ENCODE data around the gene STK17A.
"Not testable (repeated sequence)": the region's sequence is repeated elsewhere in the genome, so short reads cannot be mapped to it uniquely, and the experiment has no call there.

STK17A gene

DNA sequence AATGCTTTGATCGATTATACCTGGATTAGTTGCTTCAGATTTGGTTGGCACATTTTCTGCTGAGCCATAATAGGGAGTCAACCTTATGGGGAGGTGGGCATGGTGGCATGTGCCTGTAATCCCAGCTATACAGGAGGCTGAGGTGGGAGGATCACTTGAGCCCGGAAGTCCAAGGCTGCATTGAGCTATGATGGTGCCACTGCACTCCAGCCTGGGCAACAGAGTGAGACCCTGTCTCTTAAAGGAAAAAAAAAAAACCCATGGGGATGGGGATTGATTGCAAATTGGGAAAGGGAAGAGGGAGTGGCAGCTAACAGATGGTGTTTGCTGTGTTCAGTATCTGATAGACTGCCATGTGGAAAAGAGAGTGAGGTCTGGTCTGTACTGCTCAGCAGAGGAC, 11.1 kb downstream of the STK17A start:
- Histone ChIP-seq H3K4me3 (no peak overlapping the region), H3K27ac (no peak overlapping the region), H3K36me3 (ENCODE audit: insufficient read depth, low read length) (no peaks in the 10 kb centered on the region), H3K9ac (ENCODE audit: insufficient read length) (no peak overlapping the region), H3K9me3 (ENCODE audit: low read depth, low read length) (no peaks in the 10 kb centered on the region)
- TF ChIP-seq POLR2AphosphoS5 (IDR thresholded peaks at IDR 0.05; ENCODE audit: borderline replicate concordance, low read depth, low read length) (no peak), FOXP2 (optimal IDR thresholded peaks at IDR 0.05; ENCODE audit: control extremely low read depth, extremely low read length, insufficient read depth) (no peak), EZH2 (IDR thresholded peaks at IDR 0.05) (no peak)
- DNase-seq (ENCODE audit: low read depth, low spot score), result no peak

DNA sequence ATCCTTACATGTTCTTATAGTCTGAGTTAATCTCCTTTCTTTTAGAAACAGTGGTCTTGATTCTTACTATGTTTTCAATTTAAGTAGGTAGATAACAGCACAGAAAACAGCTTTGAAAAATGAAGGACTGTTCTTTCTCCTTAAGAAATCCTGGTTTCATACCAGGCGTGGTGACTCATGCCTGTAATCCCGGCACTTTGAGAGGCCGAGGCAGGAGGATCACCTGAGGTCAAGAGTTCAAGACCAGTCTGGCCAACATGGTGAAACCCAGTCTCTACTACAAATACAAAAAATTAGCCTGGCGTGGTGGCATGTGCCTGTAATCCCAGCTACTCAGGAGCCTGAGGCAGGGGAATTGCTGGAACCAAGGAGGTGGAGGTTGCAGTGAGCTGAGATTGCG, 13.5 kb downstream of the STK17A start:
- not testable (repeated sequence) for H3K27ac ChIP-seq; H3K9ac ChIP-seq (ENCODE audit: insufficient read length); DNase-seq (ENCODE audit: low read depth, low spot score); H3K36me3 ChIP-seq (ENCODE audit: insufficient read depth, low read length); H3K9me3 ChIP-seq (ENCODE audit: low read depth, low read length); H3K4me3 ChIP-seq

- DNase-seq (ENCODE audit: low read depth, low spot score), result no peak
- H3K36me3 ChIP-seq (ENCODE audit: insufficient read depth, low read length), result no peaks in the 10 kb centered on the region
- no peak overlapping the region for H3K9ac ChIP-seq (ENCODE audit: insufficient read length)
- no peak overlapping the region for H3K27ac ChIP-seq
- no peaks in the 10 kb centered on the region for H3K9me3 ChIP-seq (ENCODE audit: low read depth, low read length)
- TF ChIP-seq POLR2AphosphoS5 (IDR thresholded peaks at IDR 0.05; ENCODE audit: borderline replicate concordance, low read depth, low read length), result no peak
- no peak for TF ChIP-seq EZH2 (IDR thresholded peaks at IDR 0.05)
- TF ChIP-seq FOXP2 (optimal IDR thresholded peaks at IDR 0.05; ENCODE audit: control extremely low read depth, extremely low read length, insufficient read depth), result no peak
- no peak overlapping the region for H3K4me3 ChIP-seq
Observed at GRCh38 chr7:43600056-43600455, 17.1 kb downstream of the STK17A start.

GRCh38 chr7:43602256-43602655, 19.3 kb downstream of the STK17A start:
- Histone ChIP-seq H3K27ac (no peak overlapping the region), H3K9me3 (ENCODE audit: low read depth, low read length) (no peaks in the 10 kb centered on the region), H3K9ac (ENCODE audit: insufficient read length) (no peak overlapping the region), H3K36me3 (ENCODE audit: insufficient read depth, low read length) (no peaks in the 10 kb centered on the region; the same call in 1 of the 2 replicates), H3K4me3 (no peak overlapping the region)
- TF ChIP-seq POLR2AphosphoS5 (IDR thresholded peaks at IDR 0.05; ENCODE audit: borderline replicate concordance, low read depth, low read length) (no peak), FOXP2 (optimal IDR thresholded peaks at IDR 0.05; ENCODE audit: control extremely low read depth, extremely low read length, insufficient read depth) (no peak), EZH2 (IDR thresholded peaks at IDR 0.05) (no peak)
- no peak for DNase-seq (ENCODE audit: low read depth, low spot score)

DNA sequence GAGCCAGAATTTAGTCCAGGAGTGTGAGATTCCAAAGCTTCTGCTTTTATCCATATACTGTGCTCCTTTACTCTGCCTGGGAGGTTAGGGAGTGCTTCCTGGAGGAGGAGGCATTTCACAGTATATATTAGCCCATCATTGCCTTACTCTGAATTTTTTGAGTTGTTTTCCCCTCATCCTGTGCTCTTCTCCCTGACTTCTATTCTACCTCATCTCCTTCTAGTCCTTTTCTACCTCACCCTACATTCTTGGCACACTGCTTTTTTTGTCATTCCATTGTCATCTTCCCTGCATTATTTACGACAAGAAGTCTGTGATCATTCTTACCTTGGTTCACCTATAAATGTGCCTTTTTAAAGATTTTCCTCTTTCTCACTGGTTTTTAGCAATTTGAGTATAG, 21.3 kb downstream of the STK17A start:
- peaks cover 2% of the 10 kb centered on the region; the same call in 1 of the 2 replicates for H3K36me3 ChIP-seq (ENCODE audit: insufficient read depth, low read length)
- no peaks in the 10 kb centered on the region for H3K9me3 ChIP-seq (ENCODE audit: low read depth, low read length)
- TF ChIP-seq EZH2 (IDR thresholded peaks at IDR 0.05) (no peak), POLR2AphosphoS5 (IDR thresholded peaks at IDR 0.05; ENCODE audit: borderline replicate concordance, low read depth, low read length) (no peak), FOXP2 (optimal IDR thresholded peaks at IDR 0.05; ENCODE audit: control extremely low read depth, extremely low read length, insufficient read depth) (no peak)
- no peak overlapping the region for H3K27ac ChIP-seq
- no peak overlapping the region for H3K4me3 ChIP-seq
- H3K9ac ChIP-seq (ENCODE audit: insufficient read length), result no peak overlapping the region
- no peak for DNase-seq (ENCODE audit: low read depth, low spot score)

DNA sequence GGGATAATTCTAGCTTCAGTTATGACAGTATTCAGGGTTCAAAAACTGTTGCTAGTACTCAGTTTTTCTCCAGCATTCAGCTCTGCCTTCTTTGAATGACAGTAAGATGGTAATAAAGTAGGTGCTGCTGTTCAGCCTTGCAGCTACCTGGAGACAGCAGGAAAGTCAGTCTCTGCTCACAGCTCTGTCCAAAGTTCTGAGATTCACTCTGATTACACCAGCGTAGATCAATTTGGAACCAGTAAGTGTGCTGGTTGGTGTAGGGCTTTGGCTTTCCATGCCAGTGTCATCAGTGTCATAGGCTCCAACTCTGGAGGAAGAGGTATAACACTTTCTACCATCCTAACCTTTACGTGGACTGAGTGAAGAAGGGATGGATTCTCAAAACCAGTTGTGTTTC, 26.2 kb downstream of the STK17A start:
- Histone ChIP-seq H3K27ac (no peak overlapping the region), H3K9ac (ENCODE audit: insufficient read length) (no peak overlapping the region), H3K4me3 (no peak overlapping the region), H3K36me3 (ENCODE audit: insufficient read depth, low read length) (peaks cover 8% of the 10 kb centered on the region; the same call in 1 of the 2 replicates), H3K9me3 (ENCODE audit: low read depth, low read length) (no peaks in the 10 kb centered on the region)
- DNase-seq (ENCODE audit: low read depth, low spot score), result no peak
- TF ChIP-seq POLR2AphosphoS5 (IDR thresholded peaks at IDR 0.05; ENCODE audit: borderline replicate concordance, low read depth, low read length) (no peak), EZH2 (IDR thresholded peaks at IDR 0.05) (no peak), FOXP2 (optimal IDR thresholded peaks at IDR 0.05; ENCODE audit: control extremely low read depth, extremely low read length, insufficient read depth) (no peak)

GRCh38 chr7:43612128-43612527, 29.2 kb downstream of the STK17A start:
- Histone ChIP-seq H3K9me3 (ENCODE audit: low read depth, low read length) (no peaks in the 10 kb centered on the region), H3K36me3 (ENCODE audit: insufficient read depth, low read length) (0 out of 2 replicates have a peak, but pooled peaks cover 8% of the 10 kb centered on the region), H3K27ac (no peak overlapping the region), H3K4me3 (no peak overlapping the region), H3K9ac (ENCODE audit: insufficient read length) (no peak overlapping the region)
- TF ChIP-seq FOXP2 (optimal IDR thresholded peaks at IDR 0.05; ENCODE audit: control extremely low read depth, extremely low read length, insufficient read depth) (no peak), EZH2 (IDR thresholded peaks at IDR 0.05) (no peak), POLR2AphosphoS5 (IDR thresholded peaks at IDR 0.05; ENCODE audit: borderline replicate concordance, low read depth, low read length) (no peak)
- no peak for DNase-seq (ENCODE audit: low read depth, low spot score)

DNA sequence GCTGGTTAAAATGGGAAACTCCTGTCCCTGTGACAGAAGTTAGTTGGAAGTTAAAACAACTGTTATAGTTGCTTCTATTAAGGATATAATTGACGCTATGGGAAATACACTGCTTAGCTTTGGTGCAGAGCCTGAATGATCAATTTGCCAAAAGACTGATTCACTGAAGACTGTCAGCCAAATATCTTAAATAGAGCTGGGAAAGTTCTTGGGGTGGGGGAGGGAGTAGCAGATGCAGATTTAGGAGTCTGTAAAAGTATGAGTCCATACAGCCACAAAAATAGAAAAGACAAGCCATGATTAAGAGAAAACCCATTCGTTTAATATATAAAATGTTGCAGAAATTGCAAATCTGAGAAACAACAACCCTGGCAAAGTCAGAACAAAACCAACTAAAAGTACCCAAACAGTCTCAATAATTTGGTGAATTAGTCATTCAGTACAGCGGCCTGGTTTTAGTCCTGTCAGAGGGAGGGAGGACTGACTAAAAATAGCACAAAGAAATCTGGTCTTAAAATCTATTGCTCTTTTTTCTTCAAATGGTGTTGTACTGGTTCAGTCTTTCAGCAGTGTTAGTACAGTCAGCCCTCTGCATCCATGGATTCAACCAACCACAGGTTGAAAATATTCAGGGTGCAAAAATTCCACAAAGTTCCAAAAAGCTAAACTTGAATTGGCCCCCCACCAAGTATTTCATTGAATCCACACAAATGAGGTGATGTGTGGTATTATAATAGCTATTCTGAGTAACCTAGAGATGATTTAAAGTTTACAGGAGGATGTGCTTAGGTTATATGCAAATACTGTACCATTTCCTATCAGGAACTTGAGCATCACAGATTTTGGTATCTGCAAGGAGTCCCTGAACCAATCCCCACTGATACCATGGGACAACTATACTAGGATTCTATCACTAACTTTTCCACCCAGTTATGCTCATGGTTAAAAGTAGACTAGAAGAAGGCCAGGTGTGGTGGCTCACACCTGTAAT, 30.0 kb downstream of the STK17A start:
- Histone ChIP-seq H3K9ac (ENCODE audit: insufficient read length) (no peak overlapping the region), H3K4me3 (no peak overlapping the region), H3K27ac (no peak overlapping the region), H3K9me3 (ENCODE audit: low read depth, low read length) (no peaks in the 10 kb centered on the region), H3K36me3 (ENCODE audit: insufficient read depth, low read length) (0 out of 2 replicates have a peak, but pooled peaks cover 8% of the 10 kb centered on the region)
- no peak for TF ChIP-seq EZH2 (IDR thresholded peaks at IDR 0.05)
- no peak for TF ChIP-seq POLR2AphosphoS5 (IDR thresholded peaks at IDR 0.05; ENCODE audit: borderline replicate concordance, low read depth, low read length)
- no peak for TF ChIP-seq FOXP2 (optimal IDR thresholded peaks at IDR 0.05; ENCODE audit: control extremely low read depth, extremely low read length, insufficient read depth)
- no peak for DNase-seq (ENCODE audit: low read depth, low spot score)

Data from SK-N-MC (cell line).